ENCODE measurements around the gene COPE. TPM values are rescaled to one million over a fixed set of nuclear protein-coding genes. Genes with fewer than 3 reads are reported as not detected.

Gene COPE
- polyA plus RNA-seq, 4 donors = 93.4 to 140 (median 104) TPM

GRCh38 chr19:18869781-18870530, 49.2 kb downstream of the COPE start:
- DNase-seq (ENCODE audit: low read depth in 4 of 4, low spot score in 3 of 4) = no peak

DNA sequence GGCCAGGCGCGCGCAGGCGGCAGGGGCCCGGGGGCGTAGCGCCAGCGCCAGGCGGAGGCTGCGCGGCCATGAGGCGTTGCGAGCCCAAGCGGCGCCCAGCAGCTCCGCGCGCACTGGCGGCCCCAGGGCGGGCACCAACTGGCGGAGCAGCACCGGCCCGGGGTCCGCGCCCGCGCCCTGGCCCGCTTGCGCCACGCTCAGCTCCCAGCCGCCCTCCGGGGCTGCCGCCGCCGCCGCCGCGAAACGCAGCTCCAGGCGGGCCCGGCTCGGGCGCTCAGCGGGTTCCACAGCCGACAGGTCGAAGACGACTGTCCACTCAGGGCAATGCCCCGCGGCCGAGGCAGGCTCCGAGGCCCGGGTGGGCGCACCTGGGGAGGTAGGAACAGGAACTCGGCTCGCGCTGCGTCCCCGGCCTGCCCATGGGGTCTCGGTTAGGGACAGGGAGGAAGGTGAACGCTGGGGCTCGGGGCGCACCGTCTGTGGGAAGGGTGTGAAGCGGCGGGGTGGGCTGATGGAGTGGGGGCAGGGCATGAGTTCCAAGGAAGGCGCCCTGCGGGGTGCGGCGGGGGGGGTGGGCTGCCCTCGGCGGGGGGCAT, 50.1 kb downstream of the COPE start:
- DNase-seq (ENCODE audit: low read depth in 4 of 4, low spot score in 3 of 4) = no peak

- DNase-seq (ENCODE audit: low read depth in 4 of 4, low spot score in 3 of 4) = no peak
Measured at GRCh38 chr19:18868380-18869022, 50.7 kb downstream of the COPE start.

DNA sequence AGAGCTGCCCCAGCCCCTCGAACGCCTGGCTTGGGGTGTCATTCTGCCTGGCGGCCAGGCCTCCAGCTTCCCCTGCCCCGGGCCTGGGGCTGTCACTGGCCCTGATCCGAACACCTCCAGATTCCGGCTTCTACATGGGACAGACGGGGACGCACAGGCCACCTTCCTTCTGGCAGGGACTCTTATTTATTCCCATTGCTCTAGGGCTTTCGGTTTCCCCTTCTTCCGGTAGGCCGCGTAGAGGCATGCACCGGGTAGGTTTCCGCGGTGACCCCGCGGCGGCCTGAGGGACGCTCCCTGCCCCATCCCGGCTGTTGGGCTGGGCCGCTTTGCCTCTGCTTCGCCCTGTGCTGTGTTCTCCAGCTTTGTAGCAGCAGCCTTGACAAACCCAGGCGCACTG, 51.4 kb downstream of the COPE start:
- no peak for DNase-seq (ENCODE audit: low read depth in 4 of 4, low spot score in 3 of 4)

GRCh38 chr19:18867199-18867598, 52.0 kb downstream of the COPE start:
- DNase-seq (ENCODE audit: low read depth in 4 of 4, low spot score in 3 of 4) = no peak

DNA sequence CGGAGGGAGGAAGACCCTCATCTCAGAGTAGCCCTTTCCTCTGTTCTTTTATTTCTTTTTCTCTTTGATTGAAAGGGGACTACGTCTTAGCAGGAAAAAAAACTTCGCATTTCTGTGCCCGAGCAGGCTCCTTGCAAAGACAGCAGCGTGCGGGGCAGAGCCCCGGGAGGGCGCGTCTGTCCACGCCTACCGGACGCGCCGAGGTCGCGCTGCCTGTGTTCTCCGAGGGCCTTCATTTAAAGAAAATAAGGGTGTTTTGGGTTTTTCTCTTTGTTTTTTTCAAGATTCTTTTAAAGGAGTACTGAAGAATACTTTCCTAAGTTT, 52.4 kb downstream of the COPE start:
- no peak for DNase-seq (ENCODE audit: low read depth in 4 of 4, low spot score in 3 of 4)

GRCh38 chr19:18865973-18866799, 53.0 kb downstream of the COPE start:
- DNase-seq (ENCODE audit: low read depth in 4 of 4, low spot score in 3 of 4) = no peak

DNA sequence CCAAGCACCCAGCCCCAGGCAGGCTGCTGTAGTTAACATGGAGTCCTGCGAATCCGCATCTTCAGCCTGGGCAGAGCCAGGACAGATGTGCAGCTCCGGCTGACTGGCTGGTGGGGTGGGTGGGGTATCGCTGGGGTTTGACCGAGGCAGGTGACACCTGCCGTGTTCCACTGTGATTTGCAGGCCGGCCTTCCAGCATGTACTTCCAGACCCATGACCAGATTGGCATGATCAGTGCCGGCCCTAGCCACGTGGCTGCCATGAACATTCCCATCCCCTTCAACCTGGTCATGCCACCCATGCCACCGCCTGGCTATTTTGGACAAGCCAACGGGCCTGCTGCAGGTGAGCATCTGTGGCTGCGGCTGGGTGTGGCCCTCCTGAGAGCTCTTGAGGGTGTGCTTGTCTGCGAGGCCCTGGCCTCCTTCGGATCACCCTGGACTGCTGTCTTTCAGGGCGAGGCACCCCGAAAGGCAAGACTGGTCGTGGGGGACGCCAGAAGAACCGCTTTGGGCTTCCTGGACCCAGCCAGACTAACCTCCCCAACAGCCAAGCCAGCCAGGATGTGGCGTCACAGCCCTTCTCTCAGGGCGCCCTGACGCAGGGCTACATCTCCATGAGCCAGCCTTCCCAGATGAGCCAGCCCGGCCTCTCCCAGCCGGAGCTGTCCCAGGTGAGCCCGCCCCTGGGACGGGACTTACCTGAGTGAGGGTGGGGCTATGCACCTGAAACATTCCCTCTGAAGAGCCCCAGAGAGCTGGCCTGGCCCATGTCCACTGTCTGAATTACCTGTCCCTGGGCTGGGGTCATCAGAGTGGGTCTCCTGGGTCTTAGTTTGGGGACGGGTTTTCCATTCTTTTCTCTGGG, 53.8 kb downstream of the COPE start:
- DNase-seq (ENCODE audit: low read depth in 4 of 4, low spot score in 3 of 4) = no peak

DNA sequence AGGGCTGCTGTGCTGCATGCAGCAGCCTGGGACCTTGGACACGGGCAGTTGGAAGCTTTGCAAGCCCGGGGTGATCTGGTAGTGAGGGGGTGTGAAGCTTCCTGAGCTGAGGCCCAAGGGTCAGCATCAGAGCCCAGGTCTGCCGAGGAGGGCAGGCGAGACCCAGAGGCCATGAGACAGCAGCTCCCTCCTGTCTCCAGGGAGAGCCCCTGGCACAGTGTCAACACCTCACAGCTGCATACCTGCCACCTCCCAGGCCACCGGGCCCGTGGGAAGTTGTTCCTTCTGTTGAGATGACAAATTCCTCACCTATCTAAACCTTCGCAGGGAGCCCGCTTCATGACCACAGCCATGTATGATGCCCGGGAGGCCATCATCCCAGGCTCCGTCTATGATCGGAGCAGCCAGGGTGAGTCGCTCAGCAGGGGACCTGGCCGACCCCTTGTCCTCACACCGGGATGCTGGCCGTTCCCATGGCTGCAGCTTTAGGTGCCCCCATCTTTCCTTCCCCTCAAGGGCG, 55.3 kb downstream of the COPE start:
- DNase-seq (ENCODE audit: low read depth in 4 of 4, low spot score in 3 of 4) = no peak

DNA sequence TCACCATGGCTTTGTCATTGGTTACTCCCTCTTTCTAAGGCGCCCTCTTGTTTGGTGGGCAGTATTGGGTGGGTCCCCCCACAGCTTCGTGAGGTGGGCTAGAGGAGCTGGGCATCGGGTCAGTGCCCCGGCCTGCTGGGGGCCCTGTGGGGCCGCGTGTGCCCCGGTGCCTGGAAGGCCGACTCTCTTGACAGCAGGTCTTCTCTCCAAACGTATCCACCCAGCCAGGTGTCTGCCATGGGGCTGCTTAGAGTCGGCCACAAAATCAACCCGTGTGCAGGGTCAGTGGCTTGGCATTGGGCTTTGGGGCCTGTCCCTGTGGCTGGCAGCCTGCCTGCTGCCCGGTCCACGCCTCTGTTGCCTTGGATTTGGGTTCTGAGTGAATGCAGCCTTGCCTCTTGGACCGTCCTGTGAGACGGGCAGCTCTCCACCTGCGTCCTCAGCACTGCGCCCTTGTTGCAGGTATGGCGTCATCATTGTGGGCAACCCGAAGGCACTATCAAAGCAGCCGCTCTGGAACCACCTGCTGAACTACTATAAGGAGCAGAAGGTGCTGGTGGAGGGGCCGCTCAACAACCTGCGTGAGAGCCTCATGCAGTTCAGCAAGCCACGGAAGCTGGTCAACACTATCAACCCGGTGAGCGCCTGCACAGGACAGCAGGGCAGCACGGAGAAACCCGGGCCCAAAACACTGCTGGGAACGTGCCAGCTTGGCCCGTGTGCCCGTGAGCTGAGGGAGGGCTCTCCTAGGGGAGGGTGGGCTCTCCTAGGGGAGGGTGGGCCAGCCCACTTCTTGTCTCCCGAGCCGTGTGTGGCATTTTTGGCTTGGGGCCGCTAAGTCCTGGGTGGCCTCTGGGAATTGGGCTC, 56.0 kb downstream of the COPE start:
- no peak for DNase-seq (ENCODE audit: low read depth in 4 of 4, low spot score in 3 of 4)

- DNase-seq (ENCODE audit: low read depth in 4 of 4, low spot score in 3 of 4) = no peak
Measured at GRCh38 chr19:18861917-18862316, 57.3 kb downstream of the COPE start.

DNA sequence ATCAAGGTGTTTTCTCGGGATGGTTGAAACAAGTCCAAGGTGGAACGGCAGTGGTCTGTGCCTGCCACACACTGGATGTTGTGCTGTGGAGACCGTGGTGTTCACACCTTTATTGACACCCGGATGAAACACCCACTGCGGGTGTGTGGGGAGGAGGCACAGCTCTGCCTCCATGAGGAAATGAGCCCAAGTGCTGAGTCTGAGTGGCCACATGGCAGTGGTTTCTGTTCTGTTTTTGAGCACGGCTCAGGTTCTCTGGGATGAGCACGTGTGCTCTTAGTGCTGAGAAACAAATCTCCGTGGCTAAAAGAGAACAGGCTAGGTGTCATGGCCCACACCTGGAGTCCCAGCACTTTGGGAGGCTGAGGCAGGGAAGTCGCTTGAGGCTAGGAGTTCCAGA, 58.0 kb downstream of the COPE start:
- DNase-seq (ENCODE audit: low read depth in 4 of 4, low spot score in 3 of 4) = no peak

DNA sequence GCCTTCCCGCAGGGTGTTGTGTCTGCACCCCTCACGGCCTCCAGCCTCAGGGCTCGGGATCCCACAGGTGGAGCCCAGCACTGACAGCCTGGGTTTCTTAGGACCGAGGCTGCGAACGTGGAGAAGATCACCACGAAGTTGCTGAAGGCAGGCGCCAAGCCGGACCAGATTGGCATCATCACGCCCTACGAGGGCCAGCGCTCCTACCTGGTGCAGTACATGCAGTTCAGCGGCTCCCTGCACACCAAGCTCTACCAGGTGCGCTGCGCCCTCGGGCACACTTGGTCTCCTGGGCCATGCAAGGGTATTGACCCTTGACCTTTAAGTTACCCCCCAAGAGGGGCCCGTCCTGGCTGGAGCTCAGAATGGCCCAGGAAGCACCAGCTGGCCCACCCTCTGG, 58.5 kb downstream of the COPE start:
- no peak for DNase-seq (ENCODE audit: low read depth in 4 of 4, low spot score in 3 of 4)

DNA sequence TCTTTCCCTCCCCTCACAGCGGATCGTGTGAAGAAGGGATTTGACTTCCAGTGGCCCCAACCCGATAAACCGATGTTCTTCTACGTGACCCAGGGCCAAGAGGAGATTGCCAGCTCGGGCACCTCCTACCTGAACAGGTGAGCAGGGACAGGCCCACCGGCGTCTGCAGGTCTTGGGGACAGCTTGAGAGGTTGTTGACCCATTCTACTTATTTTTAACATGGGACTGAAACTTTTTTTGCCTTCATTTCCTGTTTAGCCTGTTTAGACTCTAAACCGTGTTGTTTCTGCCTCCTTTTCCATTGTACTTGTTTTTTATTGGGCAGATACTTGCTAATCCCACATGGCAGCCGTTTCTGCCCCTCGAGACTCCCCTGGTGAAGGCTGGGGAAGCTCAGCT, 58.9 kb downstream of the COPE start:
- no peak for DNase-seq (ENCODE audit: low read depth in 4 of 4, low spot score in 3 of 4)

DNA sequence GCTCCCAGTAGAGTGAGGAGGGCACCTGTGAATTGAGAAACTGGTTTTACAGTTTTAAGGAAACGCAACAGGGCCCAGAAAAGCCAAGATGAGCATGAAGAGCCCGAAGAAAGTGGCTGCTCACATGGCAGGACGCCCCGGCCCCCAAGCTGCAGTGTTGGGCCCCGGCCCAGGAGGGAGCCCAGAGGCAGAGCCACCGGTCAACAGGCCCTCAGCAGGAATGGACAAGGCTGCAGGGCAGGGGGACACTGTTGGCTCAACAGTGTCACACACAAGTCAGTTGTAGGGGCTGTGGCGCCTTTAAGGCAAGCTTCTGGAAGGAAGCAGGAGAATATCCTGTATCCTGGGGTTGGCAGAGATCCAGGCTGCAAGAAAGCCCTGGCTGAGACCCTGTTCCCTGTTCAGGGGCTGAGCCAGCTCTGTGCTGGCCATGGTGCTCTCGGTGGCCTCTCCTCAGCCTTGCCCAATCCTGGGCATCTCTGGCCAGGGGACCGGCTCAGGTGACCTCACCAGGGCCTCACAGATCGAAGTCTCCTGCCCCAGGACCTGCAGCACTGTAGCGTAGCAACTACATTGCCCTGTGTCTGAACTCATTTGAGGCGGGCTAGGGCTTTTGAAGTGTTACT, 59.4 kb downstream of the COPE start:
- no peak for DNase-seq (ENCODE audit: low read depth in 4 of 4, low spot score in 3 of 4)

DNA sequence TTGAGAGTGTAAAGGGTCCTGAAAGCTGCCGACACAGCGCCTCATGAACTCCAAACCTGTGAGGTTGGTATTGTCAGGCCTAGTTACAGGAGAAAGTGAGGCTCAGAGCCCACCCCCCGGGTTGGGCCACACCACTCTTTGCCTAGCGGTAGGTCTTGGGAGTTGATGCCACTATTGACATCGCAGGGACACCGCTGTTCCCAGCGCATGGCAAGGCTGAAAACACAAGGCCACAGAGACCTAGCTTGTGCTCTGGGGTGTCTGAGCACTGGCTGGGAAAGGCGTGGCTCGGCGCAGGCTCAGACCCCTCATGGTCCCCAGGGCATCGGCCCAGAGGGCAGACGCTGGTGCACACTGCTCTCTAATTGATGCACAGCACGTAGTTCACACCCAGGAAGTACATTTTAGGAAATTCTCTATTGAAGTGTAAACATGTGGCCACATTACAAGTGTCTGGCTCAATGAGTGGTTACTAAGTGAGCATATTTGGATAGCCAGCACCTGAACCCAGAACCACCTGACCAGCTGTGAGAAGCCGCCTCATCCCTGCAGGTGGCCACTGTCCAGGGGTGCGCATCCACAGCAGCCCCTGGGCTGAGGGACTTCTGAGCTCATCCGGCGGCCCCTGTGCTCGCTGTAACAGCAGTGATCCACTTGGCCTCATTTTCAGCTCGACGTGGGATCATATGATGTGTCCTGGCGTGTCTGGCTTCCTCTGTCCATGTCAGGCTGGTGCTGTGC, 60.1 kb downstream of the COPE start:
- no peak for DNase-seq (ENCODE audit: low read depth in 4 of 4, low spot score in 3 of 4)

DNA sequence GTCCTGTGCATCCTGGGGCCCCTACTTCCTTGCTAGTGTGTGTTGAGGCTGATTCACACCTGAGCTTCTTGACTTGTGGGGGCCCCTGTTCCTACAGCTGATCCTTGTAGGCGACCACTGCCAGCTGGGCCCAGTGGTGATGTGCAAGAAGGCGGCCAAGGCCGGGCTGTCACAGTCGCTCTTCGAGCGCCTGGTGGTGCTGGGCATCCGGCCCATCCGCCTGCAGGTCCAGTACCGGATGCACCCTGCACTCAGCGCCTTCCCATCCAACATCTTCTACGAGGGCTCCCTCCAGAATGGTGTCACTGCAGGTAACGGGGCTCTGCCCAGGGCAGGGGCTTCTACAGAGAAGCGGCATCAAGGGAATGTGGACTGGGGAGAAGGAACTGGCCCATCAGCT, 62.0 kb downstream of the COPE start:
- no peak for DNase-seq (ENCODE audit: low read depth in 4 of 4, low spot score in 3 of 4)
